ENCODE data around the gene NR2C1.

DNA sequence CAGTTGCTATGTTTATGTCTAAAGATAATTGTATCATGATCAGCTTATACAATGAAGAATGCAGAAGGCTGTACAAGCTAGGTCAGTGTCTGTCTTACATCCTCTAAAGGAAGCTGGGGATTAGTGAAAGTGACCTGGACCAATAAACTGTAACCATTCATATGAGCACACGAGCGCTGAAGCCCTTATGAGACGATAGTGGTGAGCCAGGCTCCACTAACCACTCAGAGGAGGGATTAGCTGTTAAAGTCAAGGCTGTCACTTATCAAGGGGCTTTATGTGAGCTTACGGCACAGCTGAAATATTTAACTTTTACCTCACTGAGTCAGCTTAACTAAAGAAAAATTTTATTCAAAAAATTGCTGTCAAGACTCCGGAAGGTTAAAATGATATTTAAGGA lies 100.2 kb downstream of the NR2C1 start:
- TF ChIP-seq, protein P1, sequence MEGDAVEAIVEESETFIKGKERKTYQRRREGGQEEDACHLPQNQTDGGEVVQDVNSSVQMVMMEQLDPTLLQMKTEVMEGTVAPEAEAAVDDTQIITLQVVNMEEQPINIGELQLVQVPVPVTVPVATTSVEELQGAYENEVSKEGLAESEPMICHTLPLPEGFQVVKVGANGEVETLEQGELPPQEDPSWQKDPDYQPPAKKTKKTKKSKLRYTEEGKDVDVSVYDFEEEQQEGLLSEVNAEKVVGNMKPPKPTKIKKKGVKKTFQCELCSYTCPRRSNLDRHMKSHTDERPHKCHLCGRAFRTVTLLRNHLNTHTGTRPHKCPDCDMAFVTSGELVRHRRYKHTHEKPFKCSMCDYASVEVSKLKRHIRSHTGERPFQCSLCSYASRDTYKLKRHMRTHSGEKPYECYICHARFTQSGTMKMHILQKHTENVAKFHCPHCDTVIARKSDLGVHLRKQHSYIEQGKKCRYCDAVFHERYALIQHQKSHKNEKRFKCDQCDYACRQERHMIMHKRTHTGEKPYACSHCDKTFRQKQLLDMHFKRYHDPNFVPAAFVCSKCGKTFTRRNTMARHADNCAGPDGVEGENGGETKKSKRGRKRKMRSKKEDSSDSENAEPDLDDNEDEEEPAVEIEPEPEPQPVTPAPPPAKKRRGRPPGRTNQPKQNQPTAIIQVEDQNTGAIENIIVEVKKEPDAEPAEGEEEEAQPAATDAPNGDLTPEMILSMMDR (IDR thresholded peaks at IDR 0.05 in 2 of 3, conservative IDR thresholded peaks at IDR 0.05 in 1 of 3; ENCODE audit: control insufficient read depth in 2 of 3, extremely low read depth in 1 of 3, insufficient read depth in 1 of 3, low read depth in 3 of 3, low read length in 3 of 3) = no peak
- no peak for TF ChIP-seq KDM1A (IDR thresholded peaks at IDR 0.05; ENCODE audit: borderline replicate concordance)
- TF ChIP-seq NFYB (IDR thresholded peaks at IDR 0.05; ENCODE audit: insufficient read depth, low read depth, low read length) = no peak
- TF ChIP-seq SMC3 (IDR thresholded peaks at IDR 0.05; ENCODE audit: borderline replicate concordance, low read length) = no peak
- TF ChIP-seq CEBPZ (IDR thresholded peaks at IDR 0.05; ENCODE audit: low read depth, low read length) = no peak
- TF ChIP-seq TAF1 (IDR thresholded peaks at IDR 0.05; ENCODE audit: borderline replicate concordance, low read depth, low read length) = no peak

Measured in GM12878 (cell line).